K562 (cell line): Measurements from ENCODE around the gene DCTN2. TPM values are rescaled to one million over a fixed set of nuclear protein-coding genes. Genes with fewer than 3 reads are reported as not detected.

Source experiments
- ARHGAP35 ChIP-seq: fragments of 450-650 bp; IDR thresholded peaks from 2 replicates; pipeline ENCODE4 v1.6.1; 2018; ENCODE audit not compliant: partially characterized antibody
- BRD9 ChIP-seq: fragments of 450-650 bp; IDR thresholded peaks from 2 replicates; pipeline ENCODE4 v1.6.1; 2018; ENCODE audit warnings: low read depth; ENCODE audit not compliant: partially characterized antibody
- BRF1 ChIP-seq: IDR thresholded peaks from 3 replicates; pipeline ENCODE4 v1.6.1; 2011; ENCODE audit warnings: borderline replicate concordance, mild to moderate bottlenecking; ENCODE audit not compliant: insufficient read length; ENCODE audit errors: extremely low read depth
- CHAMP1 ChIP-seq: fragments of 450-650 bp; IDR thresholded peaks from 2 replicates; pipeline ENCODE4 v1.6.1; 2016; ENCODE audit warnings: mild to moderate bottlenecking
- CSDE1 ChIP-seq, 2 experiments: fragments of 450-650 bp; IDR thresholded peaks; 2 replicates each; pipeline ENCODE4 v1.6.1; 2016; ENCODE audit warnings: mild to moderate bottlenecking in 1 of 2
- E2F6 ChIP-seq, 2 experiments: IDR thresholded peaks; 2 replicates each; pipeline ENCODE4 v1.6.1; 2011; ENCODE audit warnings: borderline replicate concordance in 1 of 2, control low read depth in 1 of 2, low read depth in 1 of 2, low read length in 1 of 2, mild to moderate bottlenecking in 1 of 2, mixed read lengths in 1 of 2, moderate library complexity in 1 of 2; ENCODE audit not compliant: insufficient read depth in 1 of 2, insufficient read length in 1 of 2, poor library complexity in 1 of 2, severe bottlenecking in 1 of 2; ENCODE audit errors: extremely low read depth in 1 of 2
- EZH2 ChIP-seq: IDR thresholded peaks from 2 replicates; pipeline ENCODE4 v1.6.1; 2012; ENCODE audit warnings: low read depth, mild to moderate bottlenecking, inconsistent platforms, low read length, borderline replicate concordance
- HDGF ChIP-seq: fragments of 450-650 bp; IDR thresholded peaks from 2 replicates; pipeline ENCODE4 v1.6.1; 2016
- HNRNPK ChIP-seq: fragments of 200-400 bp; formaldehyde crosslinking; IDR thresholded peaks from one replicate; pipeline ENCODE4 v1.6.1; 2018; ENCODE audit warnings: mild to moderate bottlenecking, low read depth, low read length; ENCODE audit not compliant: poor library complexity, severe bottlenecking
- KLF1 ChIP-seq: fragments of 450-650 bp; IDR thresholded peaks from 2 replicates; pipeline ENCODE4 v1.6.1; 2016; ENCODE audit warnings: missing genetic modification characterization, missing compliant biosample characterization
- NFE2L1 ChIP-seq: fragments of 450-650 bp; IDR thresholded peaks from 2 replicates; pipeline ENCODE4 v1.6.1; 2016; ENCODE audit warnings: missing genetic modification characterization, low read depth, mild to moderate bottlenecking, missing compliant biosample characterization, moderate library complexity, borderline replicate concordance
- NFYB ChIP-seq: IDR thresholded peaks from 2 replicates; pipeline ENCODE4 v1.6.1; 2011; ENCODE audit warnings: mild to moderate bottlenecking, moderate library complexity; ENCODE audit not compliant: insufficient read length; ENCODE audit errors: extremely low read depth
- NR1H2 ChIP-seq: sonication (generic); formaldehyde crosslinking; IDR thresholded peaks from 2 replicates; pipeline ENCODE4 v1.4.0; 2020; ENCODE audit warnings: mild to moderate bottlenecking, missing genetic modification reagents
- POLR2B ChIP-seq: fragments of 450-650 bp; IDR thresholded peaks from 2 replicates; pipeline ENCODE4 v1.6.1; 2018; ENCODE audit warnings: low read depth; ENCODE audit not compliant: partially characterized antibody
- RBM17 ChIP-seq: fragments of 200-400 bp; formaldehyde crosslinking; IDR thresholded peaks from 2 replicates; pipeline ENCODE4 v1.6.1; 2017; ENCODE audit warnings: low read depth, mild to moderate bottlenecking, low read length, borderline replicate concordance
- TFE3 ChIP-seq: fragments of 450-650 bp; formaldehyde crosslinking; IDR thresholded peaks from 2 replicates; pipeline ENCODE4 v1.4.0; 2020; ENCODE audit warnings: mild to moderate bottlenecking, mixed read lengths
- USF2 ChIP-seq: sonication (generic); formaldehyde crosslinking; IDR thresholded peaks from 2 replicates; pipeline ENCODE4 v1.5.0; 2020; ENCODE audit warnings: missing genetic modification reagents
- XRCC3 ChIP-seq: fragments of 450-650 bp; IDR thresholded peaks from 2 replicates; pipeline ENCODE4 v1.6.1; 2017; ENCODE audit warnings: mild to moderate bottlenecking, moderate library complexity
- ZBTB7A ChIP-seq: IDR thresholded peaks from 2 replicates; pipeline ENCODE4 v1.6.1; 2011; ENCODE audit warnings: low read depth, mild to moderate bottlenecking, low read length, moderate library complexity, borderline replicate concordance; ENCODE audit not compliant: control insufficient read depth
- ZNF408 ChIP-seq: fragments of 250-450 bp; sonication (Bioruptor Pico); IDR thresholded peaks from 2 replicates; pipeline ENCODE4 v1.4.0; 2020; ENCODE audit warnings: low read depth, mild to moderate bottlenecking, moderate library complexity
- ZNF41 ChIP-seq: fragments of 250-450 bp; sonication (Bioruptor Pico); conservative IDR thresholded peaks from 2 replicates; pipeline ENCODE4 v1.4.0; 2020; ENCODE audit warnings: mild to moderate bottlenecking
- polyA plus RNA-seq, 8 experiments: library from polyadenylated mRNA; depleted of rRNA in 4 of 8; stranded (reverse) in 5 of 8; unstranded in 3 of 8; fragments of >200 nt; fragmentation: Nextera tagmentation in 2 of 8; fragmentation: Illumina TruSeq in 1 of 8; extraction: Ambion mirVana in 2 of 8; extraction: Trizol in 1 of 8; gene quantifications; 2 replicates each; pipeline versions ENCODE4 v1.2.1 to v1.2.3, GENCODE V29; 2011 to 2014; ENCODE audit warnings: inconsistent platforms in 1 of 8, missing spikeins in 1 of 8
- total RNA-seq, 7 experiments: library from RNA; depleted of rRNA in 6 of 7; stranded (reverse); fragments of >200 nt in 6 of 7; fragmentation: Illumina TruSeq in 2 of 7; extraction: Trizol in 2 of 7; gene quantifications; 2 replicates each; pipeline versions ENCODE4 v1.2.1 to v1.2.3, GENCODE V29; 2011 to 2021; ENCODE audit warnings: low replicate concordance in 1 of 7

Gene DCTN2
- total and polyA plus RNA-seq, 9 of the 15 experiments (the other 6 are each of a cell fraction or from before 2014, with no cell fraction given): 43.6 to 270 (median 125) TPM

- TF ChIP-seq ZNF41 (CRISPR knock-in tag) (no peak; the same call in 1 of the 2 replicates), HDGF (peak; percentile 75; the same call in 1 of the 2 replicates), E2F6 (IDR thresholded peaks at IDR 0.05; ENCODE audit: borderline replicate concordance in 1 of 2, extremely low read depth in 1 of 2, insufficient read depth in 1 of 2, insufficient read length in 1 of 2, low read depth in 1 of 2, low read length in 1 of 2, poor library complexity in 1 of 2, severe bottlenecking in 1 of 2) (peak; percentile 26 to 54), POLR2B (peak; percentile 71), TFE3 (CRISPR knock-in tag) (peak; percentile 99), NFE2L1 (tag) (no peak), BRD9 (peak; percentile 75), EZH2 (no peak), BRF1 (no peak), CHAMP1 (0 out of 2 replicates have a peak, but pooled peaks have one; percentile 38), XRCC3 (no peak), CSDE1 (IDR thresholded peaks at IDR 0.05) (no peak; a peak in 1 of 4 replicates), ZBTB7A (no peak; the same call in 1 of the 2 replicates), ZNF408 (no peak), RBM17 (no peak), NFYB (no peak), ARHGAP35 (no peak), NR1H2 (CRISPR knock-in tag) (no peak), KLF1 (peak; percentile 77; the same call in 1 of the 2 replicates), USF2 (CRISPR knock-in tag) (peak; percentile 89), HNRNPK (no peak)
Measured at GRCh38 chr12:57522011-57522886, 24.7 kb downstream of the DCTN2 start, which contains the start of gene MBD6 (continued).
